BJ (cell line): ENCODE measurements around the gene STK24. TPM values are rescaled to one million over a fixed set of nuclear protein-coding genes. Genes with fewer than 3 reads are reported as not detected.

Experiments
- CTCF ChIA-PET: fragments of 350-600 bp; formaldehyde crosslinking; extraction: SDS; loops from one replicate; lab custom pipeline; 2021; ENCODE audit warnings: antibody characterized with exemption, inconsistent platforms; lab: Yijun Ruan, JAX
- POLR2A ChIA-PET: fragments of 300-600 bp; sonication (Branson Sonifier 250); formaldehyde crosslinking; extraction: SDS; loops from one replicate; lab custom pipeline; 2021; ENCODE audit warnings: antibody characterized with exemption; lab: Charles Lee
- DNase-seq: peaks from one replicate; pipeline ENCODE4 v3.0.0-alpha.2; 2011; ENCODE audit warnings: low read depth
- H3K27me3 ChIP-seq: 2 replicates; pipeline ENCODE4 v1.6.0; 2011; ENCODE audit warnings: low read length; ENCODE audit not compliant: control insufficient read depth, insufficient read depth
- H3K36me3 ChIP-seq: 2 replicates; pipeline ENCODE4 v1.5.1; 2011; ENCODE audit warnings: low read length; ENCODE audit not compliant: control insufficient read depth, insufficient read depth
- H3K4me3 ChIP-seq: 2 replicates; pipeline ENCODE4 v1.5.1; 2011; ENCODE audit warnings: low read depth, mild to moderate bottlenecking, control low read depth, low read length
- polyA plus RNA-seq: library from polyadenylated mRNA; depleted of rRNA; stranded (reverse); fragments of >200 nt; gene quantifications from 2 replicates; pipeline ENCODE4 v1.2.3, GENCODE V29; 2011
- TF ChIP-seq, protein P1 (sequence below): IDR thresholded peaks from 2 replicates; pipeline ENCODE4 v1.5.1; 2011; ENCODE audit warnings: low read depth, mild to moderate bottlenecking, control low read depth, inconsistent platforms, low read length, moderate library complexity; ENCODE audit not compliant: insufficient read depth

The STK24 gene
- polyA plus RNA-seq, 1 experiment = 32.8 TPM

DNA sequence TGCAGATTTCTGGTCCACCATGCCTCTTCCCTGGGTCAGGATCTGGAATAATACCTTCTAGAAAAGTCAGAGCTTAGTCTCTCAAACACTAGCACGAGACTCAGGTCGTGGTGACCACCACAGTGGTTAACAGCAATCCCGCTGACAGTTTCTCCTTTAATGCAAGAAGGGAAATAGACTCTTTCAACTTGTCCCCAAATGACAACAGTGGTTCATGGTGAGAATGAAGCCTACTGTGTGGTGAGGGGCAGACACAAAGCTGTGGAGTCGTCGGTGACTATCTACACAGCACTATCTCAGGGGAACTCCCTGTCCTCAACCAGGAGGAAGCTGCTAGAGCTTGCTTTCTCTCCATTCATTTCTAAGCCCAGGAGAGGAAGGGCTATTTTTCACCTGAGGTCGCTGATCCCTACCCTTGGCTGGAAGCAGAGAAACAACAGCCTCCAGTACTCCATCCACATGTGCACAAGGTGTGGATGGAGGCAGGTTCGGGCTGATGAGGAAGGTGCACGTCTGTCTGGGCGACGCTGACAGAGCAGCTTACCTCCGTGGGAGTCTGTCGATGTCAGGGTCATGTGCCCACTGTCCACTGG lies 72.4 kb downstream of the STK24 start:
- no peak for DNase-seq
- H3K27me3 ChIP-seq = no peaks in the 10 kb centered on the region
- POLR2A ChIA-PET = no interaction called here
- H3K36me3 ChIP-seq = no peaks in the 10 kb centered on the region
- TF ChIP-seq, protein P1, sequence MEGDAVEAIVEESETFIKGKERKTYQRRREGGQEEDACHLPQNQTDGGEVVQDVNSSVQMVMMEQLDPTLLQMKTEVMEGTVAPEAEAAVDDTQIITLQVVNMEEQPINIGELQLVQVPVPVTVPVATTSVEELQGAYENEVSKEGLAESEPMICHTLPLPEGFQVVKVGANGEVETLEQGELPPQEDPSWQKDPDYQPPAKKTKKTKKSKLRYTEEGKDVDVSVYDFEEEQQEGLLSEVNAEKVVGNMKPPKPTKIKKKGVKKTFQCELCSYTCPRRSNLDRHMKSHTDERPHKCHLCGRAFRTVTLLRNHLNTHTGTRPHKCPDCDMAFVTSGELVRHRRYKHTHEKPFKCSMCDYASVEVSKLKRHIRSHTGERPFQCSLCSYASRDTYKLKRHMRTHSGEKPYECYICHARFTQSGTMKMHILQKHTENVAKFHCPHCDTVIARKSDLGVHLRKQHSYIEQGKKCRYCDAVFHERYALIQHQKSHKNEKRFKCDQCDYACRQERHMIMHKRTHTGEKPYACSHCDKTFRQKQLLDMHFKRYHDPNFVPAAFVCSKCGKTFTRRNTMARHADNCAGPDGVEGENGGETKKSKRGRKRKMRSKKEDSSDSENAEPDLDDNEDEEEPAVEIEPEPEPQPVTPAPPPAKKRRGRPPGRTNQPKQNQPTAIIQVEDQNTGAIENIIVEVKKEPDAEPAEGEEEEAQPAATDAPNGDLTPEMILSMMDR = no peak
- CTCF ChIA-PET = interaction anchor here (1.1 to 3.1 kb wide), 4 partner anchors 15 to 149 kb away, joined by 4 to 10 read pairs (median 6); no protein-coding TSS in a partner anchor
- no peak overlapping the region for H3K4me3 ChIP-seq

DNA sequence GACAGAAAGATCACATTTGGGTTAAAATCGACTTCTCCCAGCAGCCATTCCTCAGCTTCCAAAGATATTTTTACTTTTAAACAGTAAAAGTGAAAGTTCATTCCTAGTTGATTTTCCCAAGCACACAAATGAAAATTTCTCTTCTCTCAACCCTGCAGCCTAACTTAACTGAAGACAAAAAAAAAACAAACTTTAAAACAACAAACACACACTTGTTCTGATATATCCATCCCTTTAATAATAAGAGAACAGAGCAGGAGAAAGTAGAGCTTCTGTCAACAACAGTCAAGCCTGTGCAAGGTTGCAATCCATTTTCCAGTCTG lies 72.9 kb downstream of the STK24 start:
- H3K36me3 ChIP-seq = 0 out of 2 replicates have a peak, but pooled peaks cover 1% of the 10 kb centered on the region
- H3K4me3 ChIP-seq = no peak overlapping the region
- ChIA-PET CTCF (interaction anchor here (0.9 to 3.1 kb wide), 4 partner anchors 14 to 150 kb away, joined by 3 to 10 read pairs (median 6); no protein-coding TSS in a partner anchor), POLR2A (interaction anchor here (0.7 kb wide), 1 partner anchor 16 kb away, joined by 3 read pairs; no protein-coding TSS in a partner anchor)
- no peaks in the 10 kb centered on the region for H3K27me3 ChIP-seq
- DNase-seq = no peak
- TF ChIP-seq, protein P1 = no peak

DNA sequence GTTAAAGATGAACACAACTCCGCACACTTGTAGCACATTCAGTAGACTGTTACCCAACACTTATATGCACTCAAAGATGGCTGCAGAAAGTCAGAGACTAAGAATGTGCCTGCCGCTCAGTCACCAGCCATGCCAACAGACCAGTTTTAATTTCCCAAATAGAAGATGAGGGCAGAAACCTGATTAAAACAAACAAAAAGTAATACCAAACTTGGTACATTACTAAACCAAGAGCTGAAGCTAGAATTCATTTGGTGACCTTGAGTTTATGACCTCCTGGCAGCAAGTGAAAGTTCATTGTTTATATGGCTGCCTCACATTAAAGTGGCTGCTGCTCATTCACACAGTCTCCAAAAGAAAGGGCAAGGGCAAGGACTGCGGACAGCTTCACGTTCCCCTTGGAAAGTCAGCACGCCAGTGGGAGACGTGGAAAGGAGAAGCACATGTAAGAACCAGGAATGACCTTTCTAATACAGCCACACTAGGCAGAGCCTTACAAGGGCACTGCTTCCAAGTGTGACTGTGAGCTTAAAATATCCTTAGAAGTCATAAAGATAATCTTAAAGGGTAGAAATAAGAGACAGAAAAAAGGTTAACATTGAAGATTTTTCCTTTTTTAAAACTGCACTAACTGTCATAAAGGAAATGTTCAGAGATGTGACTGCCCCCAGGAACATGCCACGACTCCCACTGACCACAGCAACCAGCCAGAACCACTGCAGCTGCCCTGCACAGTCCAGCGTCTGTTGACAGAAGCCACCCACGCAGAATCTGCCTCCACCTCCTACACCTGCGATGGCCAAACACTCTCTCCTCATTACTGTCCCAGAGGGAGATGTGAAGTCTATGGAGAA lies 73.5 kb downstream of the STK24 start:
- H3K36me3 ChIP-seq = 0 out of 2 replicates have a peak, but pooled peaks cover 3% of the 10 kb centered on the region
- H3K27me3 ChIP-seq = no peaks in the 10 kb centered on the region
- TF ChIP-seq, protein P1 = no peak
- ChIA-PET POLR2A (interaction anchor here (0.7 kb wide), 1 partner anchor 16 kb away, joined by 3 read pairs; no protein-coding TSS in a partner anchor), CTCF (interaction anchor here (0.6 to 2.0 kb wide), 5 partner anchors 22 to 1128 kb away, joined by 3 to 5 read pairs (median 3); no protein-coding TSS in a partner anchor)
- no peak for DNase-seq
- no peak overlapping the region for H3K4me3 ChIP-seq

DNA sequence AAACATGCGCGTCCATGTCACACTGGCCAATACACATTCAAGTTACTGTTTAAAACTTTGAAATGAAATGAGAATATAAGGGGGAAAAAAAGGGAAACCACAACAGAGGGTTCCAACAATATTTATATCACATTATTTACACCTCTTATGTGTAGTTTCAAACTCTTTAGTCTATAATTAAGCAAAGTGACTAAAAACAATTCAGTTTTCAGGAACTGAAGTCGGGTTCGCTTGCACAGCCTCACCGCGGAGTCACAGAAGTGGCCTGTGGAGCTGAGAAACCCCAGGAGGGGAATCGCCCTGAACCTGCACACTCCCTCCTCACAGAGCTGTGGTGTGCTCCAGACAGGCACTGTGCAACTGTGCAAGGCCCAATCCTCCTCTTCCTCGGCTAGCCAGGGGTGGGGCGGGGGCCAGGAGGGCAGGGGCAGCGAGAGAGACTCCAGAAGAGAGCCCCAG lies 75.9 kb downstream of the STK24 start:
- Histone ChIP-seq H3K4me3 (no peak overlapping the region), H3K36me3 (0 out of 2 replicates have a peak, but pooled peaks cover 3% of the 10 kb centered on the region), H3K27me3 (no peaks in the 10 kb centered on the region)
- ChIA-PET CTCF (interaction anchor here (2.0 kb wide), 1 partner anchor 152 kb away, joined by 5 read pairs; no protein-coding TSS in a partner anchor), POLR2A (no interaction called here)
- DNase-seq = no peak
- TF ChIP-seq, protein P1 = no peak

DNA sequence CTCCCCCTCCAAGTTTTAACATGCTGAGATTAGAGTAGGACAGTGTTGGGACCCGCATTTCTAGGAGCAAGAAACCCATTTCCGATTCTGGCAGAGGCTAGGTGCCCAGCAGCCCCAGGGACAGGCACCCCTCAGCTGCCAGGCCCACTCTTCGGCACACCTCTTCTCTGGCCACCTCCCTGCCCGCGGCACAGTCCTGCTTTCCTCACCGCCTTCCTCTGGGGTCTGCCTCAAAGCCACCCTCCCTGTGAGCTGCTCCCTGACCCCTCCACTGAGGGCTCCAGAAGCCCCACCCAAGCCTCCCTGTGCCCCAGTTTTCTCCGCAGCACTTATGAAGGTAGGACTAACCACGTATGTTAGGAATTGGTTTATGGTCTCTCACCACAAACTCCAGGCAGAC lies 79.9 kb downstream of the STK24 start:
- H3K36me3 ChIP-seq = peaks cover 5% of the 10 kb centered on the region; the same call in 1 of the 2 replicates
- ChIA-PET POLR2A (no interaction called here), CTCF (no interaction called here)
- TF ChIP-seq, protein P1 = no peak
- DNase-seq = no peak
- no peak overlapping the region for H3K4me3 ChIP-seq
- H3K27me3 ChIP-seq = no peaks in the 10 kb centered on the region
